ENCODE measurements around the gene ANO4.

Gene ANO4

GRCh38 chr12:100794441-100795173 lies at the start of gene ANO4:
TSS of gene ANO4 (plus strand) at chr12:100794776. CDS start at chr12:100901786, 107,010 bp downstream.
- H3K4me1 ChIP-seq, result no peaks in the 10 kb centered on the region
- no peak within 1 kb of the TSS for H3K27ac ChIP-seq
- H4K20me1 ChIP-seq, result no peaks in the 10 kb centered on the region
- H3K27me3 ChIP-seq, result peaks cover 0 to 3% (median 0%) of the 10 kb centered on the region in 11 experiments; a peak in 2 of 22 replicates
- no peak within 1 kb of the TSS for H3K4me2 ChIP-seq
- H3K9ac ChIP-seq, result no peak within 1 kb of the TSS
- no peaks in the 10 kb centered on the region for H3K36me3 ChIP-seq
- no peak; a peak in 1 of 22 replicates for TF ChIP-seq Cebpa-rat (IDR thresholded peaks at IDR 0.05)
- no peaks in the 10 kb centered on the region for H3K9me3 ChIP-seq (replicated peaks in 1 of 11)
- H3K4me3 ChIP-seq, result no peak within 1 kb of the TSS

GRCh38 chr12:100745378-100746071 lies 49.1 kb upstream of the ANO4 start:
- no peak overlapping the region for H3K27ac ChIP-seq
- no peaks in the 10 kb centered on the region for H3K4me1 ChIP-seq
- no peak overlapping the region for H3K9ac ChIP-seq
- no peaks in the 10 kb centered on the region for H3K27me3 ChIP-seq
- H3K9me3 ChIP-seq (replicated peaks in 1 of 11), result peaks cover 0 to 7% (median 0%) of the 10 kb centered on the region in 11 experiments; a peak in 6 of 22 replicates
- no peaks in the 10 kb centered on the region for H3K36me3 ChIP-seq
- no peak overlapping the region for H3K4me3 ChIP-seq
- TF ChIP-seq Cebpa-rat (IDR thresholded peaks at IDR 0.05), result no peak
- H4K20me1 ChIP-seq, result no peaks in the 10 kb centered on the region
- H3K4me2 ChIP-seq, result no peak overlapping the region

GRCh38 chr12:100752841-100753240 lies 41.7 kb upstream of the ANO4 start:
- TF ChIP-seq Cebpa-rat (IDR thresholded peaks at IDR 0.05), result no peak
- H3K36me3 ChIP-seq, result no peaks in the 10 kb centered on the region
- no peak overlapping the region for H3K4me3 ChIP-seq
- no peak overlapping the region for H3K27ac ChIP-seq
- H3K27me3 ChIP-seq, result no peaks in the 10 kb centered on the region
- no peaks in the 10 kb centered on the region for H4K20me1 ChIP-seq
- no peak overlapping the region for H3K4me2 ChIP-seq
- H3K9me3 ChIP-seq (replicated peaks in 1 of 11), result peaks cover 0 to 11% (median 6%) of the 10 kb centered on the region in 11 experiments; a peak in 6 of 22 replicates
- H3K4me1 ChIP-seq, result no peaks in the 10 kb centered on the region
- H3K9ac ChIP-seq, result no peak overlapping the region

- H3K27ac ChIP-seq, result no peak overlapping the region
- no peak for TF ChIP-seq Cebpa-rat (IDR thresholded peaks at IDR 0.05)
Observed at GRCh38 chr12:100753837-100754236, 40.7 kb upstream of the ANO4 start.

GRCh38 chr12:100755186-100755585 lies 39.4 kb upstream of the ANO4 start:
- no peak overlapping the region for H3K4me2 ChIP-seq
- H3K4me3 ChIP-seq, result no peak overlapping the region
- H4K20me1 ChIP-seq, result no peaks in the 10 kb centered on the region
- no peak overlapping the region for H3K9ac ChIP-seq
- peaks cover 0 to 11% (median 6%) of the 10 kb centered on the region in 11 experiments; a peak in 6 of 22 replicates for H3K9me3 ChIP-seq (replicated peaks in 1 of 11)
- H3K27ac ChIP-seq, result no peak overlapping the region
- no peaks in the 10 kb centered on the region for H3K4me1 ChIP-seq
- no peak for TF ChIP-seq Cebpa-rat (IDR thresholded peaks at IDR 0.05)
- no peaks in the 10 kb centered on the region for H3K27me3 ChIP-seq
- no peaks in the 10 kb centered on the region for H3K36me3 ChIP-seq

More at GRCh38 chr12:100753837-100754236, 40.7 kb upstream of the ANO4 start:
- Histone ChIP-seq H4K20me1 (no peaks in the 10 kb centered on the region), H3K27me3 (no peaks in the 10 kb centered on the region), H3K9me3 (replicated peaks in 1 of 11) (peaks cover 0 to 11% (median 6%) of the 10 kb centered on the region in 11 experiments; a peak in 6 of 22 replicates), H3K9ac (no peak overlapping the region), H3K36me3 (no peaks in the 10 kb centered on the region), H3K4me3 (no peak overlapping the region), H3K4me1 (no peaks in the 10 kb centered on the region), H3K4me2 (no peak overlapping the region)

- H4K20me1 ChIP-seq, result no peaks in the 10 kb centered on the region
Observed at GRCh38 chr12:100758083-100758482, 36.5 kb upstream of the ANO4 start.

GRCh38 chr12:100767371-100767770 lies 27.2 kb upstream of the ANO4 start:
- Histone ChIP-seq H3K27me3 (no peaks in the 10 kb centered on the region), H3K9ac (no peak overlapping the region), H3K36me3 (no peaks in the 10 kb centered on the region), H3K4me2 (no peak overlapping the region), H3K4me3 (no peak overlapping the region), H3K27ac (no peak overlapping the region), H3K4me1 (no peaks in the 10 kb centered on the region), H4K20me1 (no peaks in the 10 kb centered on the region; a peak in 1 of 22 replicates), H3K9me3 (replicated peaks in 1 of 11) (peaks cover 0 to 17% (median 6%) of the 10 kb centered on the region in 11 experiments; a peak in 12 of 22 replicates)
- no peak for TF ChIP-seq Cebpa-rat (IDR thresholded peaks at IDR 0.05)

More at GRCh38 chr12:100758083-100758482, 36.5 kb upstream of the ANO4 start:
- no peaks in the 10 kb centered on the region for H3K36me3 ChIP-seq
- no peak overlapping the region for H3K4me3 ChIP-seq
- no peak for TF ChIP-seq Cebpa-rat (IDR thresholded peaks at IDR 0.05)
- H3K9ac ChIP-seq, result no peak overlapping the region
- H3K27ac ChIP-seq, result no peak overlapping the region
- H3K27me3 ChIP-seq, result no peaks in the 10 kb centered on the region
- peaks cover 0 to 4% (median under 1%) of the 10 kb centered on the region in 11 experiments; a peak in 5 of 22 replicates for H3K9me3 ChIP-seq (replicated peaks in 1 of 11)
- no peaks in the 10 kb centered on the region for H3K4me1 ChIP-seq
- no peak overlapping the region for H3K4me2 ChIP-seq

GRCh38 chr12:100767950-100768349 lies 26.6 kb upstream of the ANO4 start:
- no peak for TF ChIP-seq Cebpa-rat (IDR thresholded peaks at IDR 0.05)
- Histone ChIP-seq H3K4me2 (no peak overlapping the region), H3K27ac (no peak overlapping the region), H3K27me3 (no peaks in the 10 kb centered on the region), H3K9me3 (replicated peaks in 1 of 11) (peaks cover 0 to 17% (median 6%) of the 10 kb centered on the region in 11 experiments; a peak in 12 of 22 replicates), H3K4me3 (no peak overlapping the region), H4K20me1 (no peaks in the 10 kb centered on the region; a peak in 1 of 22 replicates), H3K4me1 (no peaks in the 10 kb centered on the region), H3K9ac (no peak overlapping the region), H3K36me3 (no peaks in the 10 kb centered on the region)

GRCh38 chr12:100778967-100779590 lies 15.5 kb upstream of the ANO4 start:
- no peaks in the 10 kb centered on the region for H3K4me1 ChIP-seq
- H3K36me3 ChIP-seq, result no peaks in the 10 kb centered on the region
- no peaks in the 10 kb centered on the region for H4K20me1 ChIP-seq
- H3K27me3 ChIP-seq, result no peaks in the 10 kb centered on the region
- no peak overlapping the region for H3K27ac ChIP-seq
- no peak overlapping the region for H3K4me2 ChIP-seq
- TF ChIP-seq Cebpa-rat (IDR thresholded peaks at IDR 0.05), result no peak
- H3K9me3 ChIP-seq (replicated peaks in 1 of 11), result no peaks in the 10 kb centered on the region
- H3K4me3 ChIP-seq, result no peak overlapping the region
- H3K9ac ChIP-seq, result no peak overlapping the region
